Right atrium auricular region (tissue), 2 donors: ENCODE data around the gene CCDC197. TPM values are rescaled to one million over a fixed set of nuclear protein-coding genes. Genes with fewer than 3 reads are reported as not detected.

ENCODE experiments used
- DNase-seq: peaks from one replicate; pipeline ENCODE4 v3.0.0-alpha.2; 2019; ENCODE audit warnings: low spot score
- H3K27ac ChIP-seq, 2 donors: fragments of 200-600 bp; sonication (generic); 1 replicate in 1 of 2; 2 replicates in 1 of 2; pipeline ENCODE4 v1.5.1; 2016 to 2019
- H3K27me3 ChIP-seq, 2 donors: fragments of 200-600 bp; sonication (generic); one replicate each; pipeline versions ENCODE4 v1.5.1 to v1.6.0; 2017 to 2019
- H3K36me3 ChIP-seq: fragments of 200-600 bp; sonication (generic); one replicate; pipeline ENCODE4 v1.5.1; 2016
- H3K4me1 ChIP-seq, 2 donors: fragments of 200-600 bp; sonication (generic); one replicate each; pipeline versions ENCODE4 v1.5.1 to v1.6.0; 2017 to 2019
- H3K4me3 ChIP-seq, 2 donors: fragments of 200-600 bp; sonication (generic); 1 replicate in 1 of 2; 2 replicates in 1 of 2; pipeline ENCODE4 v1.5.1; 2017 to 2019; ENCODE audit warnings: mild to moderate bottlenecking in 1 of 2, moderate library complexity in 1 of 2
- H3K9me3 ChIP-seq, 2 donors: fragments of 200-600 bp; sonication (generic); one replicate each; pipeline ENCODE4 v1.5.1; 2019
- total RNA-seq, 2 donors: library from RNA; depleted of rRNA; stranded (reverse); fragments of >200 nt; gene quantifications; one replicate each; pipeline ENCODE4 v1.1.0, GENCODE V29; 2016
- TF ChIP-seq, protein P1 (sequence below), 2 donors: fragments of 200-600 bp; sonication (generic); IDR thresholded peaks; one replicate each; pipeline ENCODE4 v1.5.1; 2019; ENCODE audit warnings: antibody characterized with exemption in 2 of 2

Gene CCDC197
- total RNA-seq, 2 donors from 2014 or later, result not detected

DNA sequence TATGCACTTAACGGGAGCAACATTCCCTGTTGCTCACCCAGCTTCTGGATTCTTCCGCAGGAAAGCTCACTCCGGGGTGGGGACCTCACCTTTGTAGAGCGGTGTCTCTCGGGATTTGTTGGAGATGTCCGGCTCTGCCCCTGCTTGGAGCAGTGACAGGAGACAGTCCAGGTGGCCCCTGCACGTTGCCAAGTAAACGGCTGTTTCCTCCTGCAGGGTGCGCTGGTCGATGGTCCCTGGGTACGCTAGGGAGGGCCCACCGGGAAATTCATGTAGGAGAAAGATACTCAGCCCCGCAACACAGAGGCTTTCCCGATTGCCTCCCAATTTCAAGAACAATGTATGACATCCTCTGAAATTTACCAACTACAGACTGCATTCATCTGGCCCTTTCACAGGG lies 43.8 kb upstream of the CCDC197 start:
- H3K27me3 ChIP-seq, result no peaks in the 10 kb centered on the region
- H3K9me3 ChIP-seq, result no peaks in the 10 kb centered on the region
- H3K36me3 ChIP-seq, result peaks cover 68% of the 10 kb centered on the region
- H3K27ac ChIP-seq, result peak overlapping the region; percentile 27 to 46
- peaks cover 0 to 43% of the 10 kb centered on the region in 2 donors for H3K4me1 ChIP-seq
- no peak overlapping the region for H3K4me3 ChIP-seq
- TF ChIP-seq, protein P1, sequence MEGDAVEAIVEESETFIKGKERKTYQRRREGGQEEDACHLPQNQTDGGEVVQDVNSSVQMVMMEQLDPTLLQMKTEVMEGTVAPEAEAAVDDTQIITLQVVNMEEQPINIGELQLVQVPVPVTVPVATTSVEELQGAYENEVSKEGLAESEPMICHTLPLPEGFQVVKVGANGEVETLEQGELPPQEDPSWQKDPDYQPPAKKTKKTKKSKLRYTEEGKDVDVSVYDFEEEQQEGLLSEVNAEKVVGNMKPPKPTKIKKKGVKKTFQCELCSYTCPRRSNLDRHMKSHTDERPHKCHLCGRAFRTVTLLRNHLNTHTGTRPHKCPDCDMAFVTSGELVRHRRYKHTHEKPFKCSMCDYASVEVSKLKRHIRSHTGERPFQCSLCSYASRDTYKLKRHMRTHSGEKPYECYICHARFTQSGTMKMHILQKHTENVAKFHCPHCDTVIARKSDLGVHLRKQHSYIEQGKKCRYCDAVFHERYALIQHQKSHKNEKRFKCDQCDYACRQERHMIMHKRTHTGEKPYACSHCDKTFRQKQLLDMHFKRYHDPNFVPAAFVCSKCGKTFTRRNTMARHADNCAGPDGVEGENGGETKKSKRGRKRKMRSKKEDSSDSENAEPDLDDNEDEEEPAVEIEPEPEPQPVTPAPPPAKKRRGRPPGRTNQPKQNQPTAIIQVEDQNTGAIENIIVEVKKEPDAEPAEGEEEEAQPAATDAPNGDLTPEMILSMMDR (IDR thresholded peaks at IDR 0.05), result peak in 1 of 2 donors; percentile 29
- no peak for DNase-seq

DNA sequence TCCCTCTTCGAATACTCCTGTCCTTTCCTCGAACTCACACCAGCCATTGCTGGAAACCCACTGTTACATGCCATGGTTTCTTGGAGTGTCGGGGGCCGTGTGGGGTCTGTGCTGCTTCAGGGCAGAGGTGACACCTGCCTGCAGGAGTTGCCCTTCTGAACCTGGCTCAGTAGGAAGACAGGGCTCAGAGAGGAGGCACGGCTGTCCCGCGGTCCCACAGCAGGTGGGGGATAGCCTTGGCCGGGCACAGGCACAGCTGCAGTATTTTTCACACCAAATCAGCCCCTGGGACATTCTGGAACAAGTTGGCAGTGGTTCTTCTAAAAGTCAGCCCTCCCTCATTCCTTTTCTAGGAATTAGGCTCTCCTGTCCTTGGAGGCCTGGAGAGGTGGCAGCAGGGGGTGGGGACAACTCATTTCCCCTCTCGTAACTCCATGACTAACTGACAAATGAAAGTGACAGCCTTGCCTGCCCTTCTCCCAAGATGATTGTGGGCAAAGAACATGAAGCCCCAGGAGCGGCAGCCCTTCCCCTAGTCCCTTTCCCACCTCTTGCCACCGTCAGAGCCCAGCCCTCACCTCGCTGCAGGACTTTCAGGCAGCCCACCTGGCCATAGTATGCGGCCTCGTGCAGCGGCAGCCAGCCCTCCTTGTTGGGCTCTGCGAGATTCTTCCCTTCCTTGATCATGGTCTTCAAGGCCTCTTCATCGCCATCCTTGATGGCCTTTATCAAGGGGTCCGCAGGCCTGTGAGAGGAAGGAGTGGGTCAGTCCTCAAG lies 43.2 kb upstream of the CCDC197 start:
- H3K27ac ChIP-seq, result peak overlapping the region; percentile 27 to 73
- no peak for DNase-seq
- peaks cover 61% of the 10 kb centered on the region for H3K36me3 ChIP-seq

DNA sequence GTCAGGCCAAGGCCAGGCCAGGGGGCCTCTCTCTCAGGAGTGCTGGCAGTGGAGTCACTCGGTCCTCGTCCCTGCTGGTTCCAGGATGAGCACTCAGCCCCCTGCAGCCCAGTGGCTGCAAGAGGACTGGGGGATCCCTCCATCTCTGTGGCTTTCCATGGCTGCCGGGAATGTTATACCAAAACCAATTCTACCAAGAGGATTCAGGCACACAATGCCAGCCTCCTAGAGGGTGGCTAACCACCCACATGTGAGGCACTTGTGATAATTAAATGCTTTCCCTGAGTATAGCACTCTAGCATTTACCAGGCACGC lies 42.6 kb upstream of the CCDC197 start:
- H3K36me3 ChIP-seq, result peaks cover 58% of the 10 kb centered on the region
- no peak overlapping the region for H3K4me3 ChIP-seq
- H3K9me3 ChIP-seq, result no peaks in the 10 kb centered on the region
- no peak for DNase-seq
- TF ChIP-seq, protein P1 (IDR thresholded peaks at IDR 0.05), result no peak
- peak overlapping the region; percentile 27 to 73 for H3K27ac ChIP-seq
- H3K4me1 ChIP-seq, result peaks cover 0 to 53% of the 10 kb centered on the region in 2 donors
- H3K27me3 ChIP-seq, result no peaks in the 10 kb centered on the region

More for the DNA sequence above, 43.2 kb upstream of the CCDC197 start:
- Histone ChIP-seq H3K9me3 (no peaks in the 10 kb centered on the region), H3K27me3 (no peaks in the 10 kb centered on the region), H3K4me1 (peaks cover 0 to 48% of the 10 kb centered on the region in 2 donors), H3K4me3 (no peak overlapping the region)
- TF ChIP-seq, protein P1 (IDR thresholded peaks at IDR 0.05), result no peak

DNA sequence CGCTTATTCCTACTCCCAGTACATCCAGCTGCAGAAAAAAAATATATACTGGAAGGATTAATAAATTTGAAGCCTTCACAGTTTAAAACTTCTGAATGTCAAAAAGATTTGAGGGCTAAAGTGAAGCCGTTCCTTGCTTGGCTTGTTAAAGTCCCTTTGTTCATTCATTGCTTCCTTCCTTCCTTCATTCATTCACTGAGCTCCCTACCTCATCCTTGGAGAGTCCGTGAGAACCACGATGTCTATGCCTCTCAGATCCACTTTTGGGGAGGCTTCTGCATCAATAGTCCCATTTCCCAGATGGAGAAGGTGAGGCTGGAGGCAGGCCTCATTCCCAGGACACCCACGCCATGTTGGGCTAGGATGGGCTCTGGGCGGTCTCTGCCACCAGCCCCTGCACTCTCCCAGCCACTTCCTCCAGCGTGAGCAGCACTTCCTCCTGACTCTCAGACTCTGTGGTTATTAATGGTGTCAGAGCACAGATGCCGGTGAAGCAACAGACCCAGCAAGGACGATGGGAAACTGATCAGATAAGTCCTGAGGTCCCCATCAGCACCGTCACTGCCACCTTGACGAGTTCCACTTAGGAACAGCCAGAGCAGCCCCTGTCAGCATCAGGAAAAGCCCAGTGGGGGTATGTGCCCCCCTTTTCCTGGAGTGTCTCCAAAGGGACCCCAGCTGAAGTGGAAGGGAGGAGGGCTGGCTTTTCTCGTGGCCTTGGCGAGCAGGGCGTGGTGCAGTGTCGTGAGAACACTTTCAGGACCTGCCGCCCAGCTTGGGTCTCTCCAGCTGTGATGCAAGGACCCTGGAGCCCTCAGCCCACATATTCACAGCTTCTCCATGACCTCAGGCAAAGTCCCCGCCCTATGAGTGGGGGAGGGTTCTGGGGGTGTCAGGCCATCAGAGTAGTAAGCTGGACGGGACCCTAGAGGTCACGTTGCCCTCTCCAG lies 41.9 kb upstream of the CCDC197 start:
- H3K27me3 ChIP-seq, result no peaks in the 10 kb centered on the region
- peak overlapping the region; percentile 73 to 83 for H3K27ac ChIP-seq
- peaks cover 0 to 58% of the 10 kb centered on the region in 2 donors for H3K4me1 ChIP-seq
- H3K4me3 ChIP-seq, result no peak overlapping the region
- peaks cover 58% of the 10 kb centered on the region for H3K36me3 ChIP-seq
- TF ChIP-seq, protein P1 (IDR thresholded peaks at IDR 0.05), result no peak
- DNase-seq, result no peak
- no peaks in the 10 kb centered on the region for H3K9me3 ChIP-seq

DNA sequence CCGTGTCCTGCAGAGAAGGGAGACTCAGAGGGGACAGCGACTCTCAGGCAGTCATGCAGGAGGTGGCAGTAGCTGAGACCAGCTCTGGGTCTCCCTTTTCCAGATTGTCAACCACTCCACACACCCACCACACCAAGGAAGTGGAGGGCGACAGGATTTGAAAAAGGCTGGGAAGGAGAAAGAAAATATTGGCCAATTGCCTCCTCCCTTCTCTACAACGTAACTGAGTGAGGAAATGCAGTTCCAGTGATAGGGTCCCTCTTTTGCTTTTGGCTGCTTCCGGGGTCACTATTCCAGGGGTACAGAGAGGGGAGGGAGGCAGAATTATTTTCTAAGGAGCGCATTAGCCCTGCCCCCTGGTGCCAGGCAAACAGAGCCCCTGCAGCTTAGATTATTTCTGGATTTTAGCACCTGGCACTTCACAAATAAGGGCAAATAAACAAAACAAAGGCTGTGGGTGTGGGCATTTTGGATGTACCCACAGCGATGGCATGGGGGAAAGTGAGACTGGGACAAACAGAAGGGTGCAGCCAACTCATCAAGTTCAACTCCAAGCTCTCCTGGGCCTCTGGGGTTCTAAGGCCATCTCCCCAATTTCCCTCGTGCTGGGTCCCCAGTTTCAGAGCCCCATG lies 41.1 kb upstream of the CCDC197 start:
- Histone ChIP-seq H3K27ac (peak overlapping the region; percentile 73 to 83), H3K9me3 (no peaks in the 10 kb centered on the region), H3K36me3 (peaks cover 56% of the 10 kb centered on the region), H3K4me1 (peaks cover 0 to 58% of the 10 kb centered on the region in 2 donors), H3K27me3 (no peaks in the 10 kb centered on the region), H3K4me3 (no peak overlapping the region)
- TF ChIP-seq, protein P1 (IDR thresholded peaks at IDR 0.05), result no peak
- DNase-seq, result no peak
